Stimulated activated CD4-positive, alpha-beta T cell treated with anti-CD3 and anti-CD28 coated beads, Interleukin-1b, Interleukin-23, amount 100 ng/mL, for 48 hours (primary cell): Measurements from ENCODE around the gene LEP.

Experiments
- DNase-seq: peaks from one replicate; pipeline ENCODE4 v3.0.0-alpha.2; 2020

Gene LEP

DNA sequence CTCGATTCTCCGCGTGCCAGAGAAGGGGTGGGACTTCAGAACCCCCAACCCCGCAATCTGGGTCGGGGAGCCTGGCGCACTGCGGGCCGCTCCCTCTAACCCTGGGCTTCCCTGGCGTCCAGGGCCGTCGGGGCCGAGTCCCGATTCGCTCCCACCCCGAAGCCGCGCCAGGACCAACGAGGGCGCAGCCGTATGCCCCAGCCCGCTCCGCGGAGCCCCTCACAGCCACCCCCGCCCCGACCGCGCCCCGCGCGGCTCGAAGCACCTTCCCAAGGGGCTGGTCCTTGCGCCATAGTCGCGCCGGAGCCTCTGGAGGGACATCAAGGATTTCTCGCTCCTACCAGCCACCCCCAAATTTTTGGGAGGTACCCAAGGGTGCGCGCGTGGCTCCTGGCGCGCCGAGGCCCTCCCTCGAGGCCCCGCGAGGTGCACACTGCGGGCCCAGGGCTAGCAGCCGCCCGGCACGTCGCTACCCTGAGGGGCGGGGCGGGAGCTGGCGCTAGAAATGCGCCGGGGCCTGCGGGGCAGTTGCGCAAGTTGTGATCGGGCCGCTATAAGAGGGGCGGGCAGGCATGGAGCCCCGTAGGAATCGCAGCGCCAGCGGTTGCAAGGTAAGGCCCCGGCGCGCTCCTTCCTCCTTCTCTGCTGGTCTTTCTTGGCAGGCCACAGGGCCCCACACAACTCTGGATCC is at the start of gene LEP:
TSS of gene LEP (plus strand) at position 583 of the 691 bp plus-strand sequence. CDS start 10,741 bp downstream, outside the sequence.
- no peak for DNase-seq

DNA sequence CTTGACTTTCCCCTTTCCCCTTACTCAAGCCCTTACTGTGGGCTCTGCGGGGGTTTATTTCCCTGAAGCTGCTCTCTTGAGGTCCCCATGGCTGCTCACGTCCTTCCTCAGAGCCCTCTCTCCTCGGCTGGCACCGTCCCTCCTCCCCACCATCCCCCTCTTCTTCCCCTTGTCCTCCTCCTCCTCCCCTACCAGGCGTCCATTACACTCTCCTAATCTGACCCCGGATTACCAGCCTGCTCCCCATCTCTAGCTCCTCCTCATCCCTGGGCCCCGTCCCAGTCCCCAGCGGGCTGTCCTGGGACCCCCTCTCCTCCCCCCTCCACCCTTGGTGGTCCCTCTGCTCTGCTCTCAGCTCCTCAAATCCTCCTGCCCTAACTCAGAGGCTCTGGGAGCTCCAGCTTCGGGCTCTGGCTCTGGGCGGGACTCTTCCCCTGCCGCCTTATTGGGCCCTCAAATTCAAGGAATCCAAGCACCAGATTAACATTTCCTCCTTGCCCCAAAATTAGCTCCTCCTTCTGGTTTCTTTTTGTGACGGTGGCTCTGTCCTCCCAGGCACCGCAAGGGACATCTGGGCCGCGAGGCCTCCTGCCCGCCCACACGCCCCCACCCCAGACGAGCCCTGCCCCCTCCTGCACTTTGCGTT is 48.5 kb upstream of the LEP start:
- no peak for DNase-seq

DNA sequence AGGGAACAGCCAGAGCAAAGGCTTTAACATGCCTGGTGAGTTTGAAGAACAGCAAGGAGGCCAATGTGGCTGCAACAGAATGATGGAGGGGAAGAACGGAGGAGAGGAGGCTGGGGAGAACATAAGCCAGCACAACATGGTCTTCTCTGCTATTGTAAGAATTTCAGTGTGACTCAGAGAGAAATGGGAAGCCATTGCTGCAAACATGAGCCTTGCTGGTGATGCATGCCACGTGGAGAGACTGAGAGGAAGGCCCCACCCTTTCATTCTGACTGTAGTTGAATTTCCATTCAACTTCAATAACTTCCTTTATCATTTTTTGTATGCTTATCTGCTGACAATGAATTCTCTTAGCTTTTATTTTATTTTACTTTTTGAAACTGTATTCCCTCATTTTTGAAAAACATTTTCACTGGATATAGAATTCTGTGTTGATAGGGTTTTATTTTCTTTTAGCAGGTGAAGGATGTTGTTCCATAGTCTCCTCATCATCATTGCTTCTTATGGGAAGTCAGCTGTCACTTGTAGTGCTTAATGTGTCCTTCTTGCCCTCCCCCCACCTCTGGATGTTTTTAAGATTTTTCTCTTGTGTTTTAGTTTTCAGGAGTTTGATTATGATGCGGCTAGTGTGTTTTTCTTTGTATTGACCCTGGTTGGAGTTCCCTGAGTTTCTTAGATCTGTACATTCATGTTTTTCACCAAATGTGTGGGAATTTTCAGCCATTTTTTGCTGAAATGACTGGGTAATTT is 46.4 kb upstream of the LEP start:
- peak; percentile 28 for DNase-seq

DNA sequence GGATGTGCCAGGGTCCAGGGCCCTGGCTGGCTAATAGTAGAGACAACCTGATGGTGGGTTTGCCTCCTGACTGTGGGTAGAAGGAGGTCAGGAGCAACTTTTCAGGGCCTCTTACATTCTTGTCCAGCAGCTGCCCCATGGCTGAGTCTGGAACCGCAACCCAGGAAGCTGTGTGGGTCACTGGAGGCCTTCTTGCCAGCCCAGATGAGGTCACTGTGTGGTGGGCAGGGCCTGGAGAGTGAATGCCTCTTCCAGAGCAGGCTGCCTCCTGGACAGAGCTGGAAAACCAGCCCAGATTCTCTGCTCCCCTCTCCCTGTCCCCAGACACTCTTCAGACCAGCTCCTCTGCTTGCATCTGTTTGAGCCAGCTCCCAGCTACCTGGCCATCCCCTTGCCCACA is 43.5 kb upstream of the LEP start:
- no peak for DNase-seq

DNA sequence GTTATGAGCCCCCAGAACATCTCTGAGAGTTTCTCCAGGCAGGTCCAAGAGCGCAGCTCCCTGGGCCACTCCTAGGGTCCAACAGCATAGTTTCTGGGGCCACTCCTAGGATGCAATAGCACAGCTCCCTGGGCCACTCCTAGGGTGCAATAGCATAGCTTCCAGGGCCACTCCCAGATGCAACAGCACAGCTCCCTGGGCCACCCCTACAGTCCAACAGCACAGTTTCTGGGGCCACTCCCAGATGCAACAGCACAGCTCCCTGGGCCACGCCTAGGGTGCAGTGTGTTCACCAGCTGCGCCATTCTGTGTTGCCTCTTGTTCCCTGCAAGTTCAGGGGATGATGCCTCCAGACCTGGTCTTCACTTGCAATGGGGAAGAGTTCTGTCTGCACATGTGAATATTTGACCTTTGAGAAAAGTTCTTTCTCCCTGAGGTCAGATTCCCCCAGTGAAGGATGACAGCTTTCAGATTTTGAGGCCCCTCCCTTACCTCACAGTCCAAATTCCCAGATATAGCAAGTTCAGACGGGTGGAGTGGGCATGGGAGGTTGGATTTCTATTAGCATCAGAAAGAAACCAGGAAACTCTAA is 43.0 kb upstream of the LEP start:
- no peak for DNase-seq

DNA sequence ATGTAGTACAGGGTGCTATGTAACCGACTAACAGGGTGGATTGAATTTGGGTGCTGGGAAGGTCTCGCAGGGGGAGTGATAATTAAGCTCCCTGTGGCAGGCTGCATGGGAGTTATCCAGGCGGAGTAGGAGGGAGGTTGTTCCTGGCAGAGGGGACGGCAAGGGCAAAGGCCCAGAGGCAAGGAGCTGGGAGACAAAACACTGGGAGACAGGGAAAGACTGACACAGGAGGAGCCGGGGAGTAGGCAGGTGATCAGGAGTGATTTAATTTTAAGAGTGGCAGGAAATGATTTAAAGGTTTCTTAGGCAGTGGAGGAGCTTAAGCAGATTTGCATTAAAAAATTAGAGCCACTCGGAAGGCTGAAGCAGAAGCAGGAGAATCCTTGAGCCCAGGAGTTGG is 40.7 kb upstream of the LEP start:
- DNase-seq: no peak

DNA sequence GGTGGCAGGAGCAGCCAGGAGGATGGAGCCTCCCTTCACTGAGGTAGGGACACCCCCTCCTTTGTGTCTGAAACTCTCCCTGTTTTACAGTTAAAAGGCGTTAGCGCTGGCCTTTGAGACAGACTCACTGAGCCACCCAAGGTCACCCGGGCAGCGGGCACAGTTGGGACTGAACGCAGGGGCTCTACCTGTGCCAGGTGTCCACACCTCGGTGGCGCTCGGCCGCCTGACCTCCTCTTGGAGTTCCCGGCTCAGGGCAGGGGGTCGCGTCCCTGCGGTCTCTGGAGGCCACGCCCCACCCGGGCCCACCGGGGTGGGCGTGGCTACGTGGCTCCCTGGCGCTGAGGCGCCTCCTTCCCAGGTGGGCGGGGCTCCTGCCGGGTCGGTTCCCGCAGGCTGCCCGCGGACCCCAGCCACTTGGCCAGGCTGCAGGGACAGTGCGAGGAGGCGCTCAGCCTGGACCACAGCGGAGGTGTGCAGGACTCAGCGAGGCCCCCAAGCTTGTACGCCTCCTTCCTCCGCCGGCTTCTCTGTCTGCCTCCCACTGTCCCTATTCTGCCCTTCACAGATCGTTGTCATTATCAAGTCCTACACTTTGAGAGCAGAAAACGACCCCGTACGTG is 39.9 kb upstream of the LEP start:
- DNase-seq: no peak

DNA sequence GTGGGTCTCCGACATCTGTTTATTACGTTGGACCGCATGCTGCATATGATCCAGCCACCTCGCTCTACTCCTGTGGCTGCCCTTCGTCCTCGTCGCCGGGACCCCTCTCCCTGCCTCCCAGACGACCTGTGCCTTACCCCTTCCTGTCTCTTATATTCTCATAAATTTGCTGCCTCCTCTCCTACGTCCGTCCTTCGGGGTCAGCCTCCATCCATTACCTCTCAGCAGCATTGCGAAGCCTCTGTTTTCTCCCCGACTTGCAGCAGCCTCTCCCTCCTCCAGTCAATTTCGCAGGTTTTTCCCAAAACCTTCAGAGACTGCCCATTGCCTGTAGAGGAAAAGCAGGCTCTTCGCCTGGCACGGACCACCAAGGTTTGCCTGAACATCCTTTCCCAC is 39.4 kb upstream of the LEP start:
- no peak for DNase-seq

DNA sequence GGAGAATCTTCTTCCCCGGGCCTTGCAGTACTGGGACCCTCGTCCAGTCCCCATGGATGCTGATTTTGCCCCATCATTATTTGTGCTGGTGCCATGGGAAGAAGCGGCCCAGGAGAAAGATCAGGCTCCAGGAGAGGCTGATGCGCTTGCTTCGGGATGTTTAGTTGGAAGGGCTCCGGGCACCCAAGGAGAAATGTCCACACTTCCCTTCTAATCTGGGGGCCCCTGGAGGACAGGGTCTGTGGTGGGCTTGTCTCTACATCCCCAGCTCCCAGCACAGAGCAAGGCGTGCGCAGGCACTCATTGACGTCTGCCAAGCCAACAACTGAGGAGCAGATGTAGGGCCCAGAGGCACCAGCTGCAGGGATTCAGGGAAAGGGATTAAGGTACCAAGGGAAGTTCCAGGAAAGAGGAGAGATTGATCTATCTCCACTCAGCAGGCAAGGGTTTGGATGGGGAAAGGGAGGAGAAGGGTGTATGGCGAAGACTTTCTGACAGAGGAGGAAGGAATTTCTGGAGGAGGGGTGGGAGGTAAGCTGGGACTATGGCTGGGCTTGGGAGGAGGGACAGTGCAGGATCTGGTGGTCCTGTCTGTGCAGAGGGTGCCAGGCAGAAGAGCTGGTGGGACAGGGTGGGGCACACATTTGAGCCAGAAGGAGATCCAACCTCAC is 38.7 kb upstream of the LEP start:
- DNase-seq: no peak

DNA sequence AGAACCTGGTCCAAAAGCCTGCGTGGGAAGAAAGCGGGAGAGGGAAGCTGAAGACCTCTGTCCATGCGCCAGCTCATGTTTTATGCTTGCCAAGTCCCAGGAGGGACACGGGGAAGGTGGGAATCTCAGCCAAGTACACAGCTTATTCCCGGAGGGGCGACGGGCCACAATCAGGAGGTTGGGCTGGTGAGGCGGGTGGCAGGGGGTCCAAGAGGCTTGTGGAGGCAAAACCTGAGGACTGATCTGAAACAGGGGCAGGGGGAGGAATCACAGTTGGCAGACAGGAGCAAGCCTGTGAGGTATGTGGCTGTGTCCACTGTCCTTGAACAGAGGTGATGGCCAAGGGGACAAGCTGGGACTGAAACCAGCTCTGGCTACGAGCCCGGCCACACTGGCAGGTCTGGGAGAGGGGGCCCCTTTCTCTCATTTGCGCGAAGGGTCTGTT is 38.0 kb upstream of the LEP start:
- no peak for DNase-seq

DNA sequence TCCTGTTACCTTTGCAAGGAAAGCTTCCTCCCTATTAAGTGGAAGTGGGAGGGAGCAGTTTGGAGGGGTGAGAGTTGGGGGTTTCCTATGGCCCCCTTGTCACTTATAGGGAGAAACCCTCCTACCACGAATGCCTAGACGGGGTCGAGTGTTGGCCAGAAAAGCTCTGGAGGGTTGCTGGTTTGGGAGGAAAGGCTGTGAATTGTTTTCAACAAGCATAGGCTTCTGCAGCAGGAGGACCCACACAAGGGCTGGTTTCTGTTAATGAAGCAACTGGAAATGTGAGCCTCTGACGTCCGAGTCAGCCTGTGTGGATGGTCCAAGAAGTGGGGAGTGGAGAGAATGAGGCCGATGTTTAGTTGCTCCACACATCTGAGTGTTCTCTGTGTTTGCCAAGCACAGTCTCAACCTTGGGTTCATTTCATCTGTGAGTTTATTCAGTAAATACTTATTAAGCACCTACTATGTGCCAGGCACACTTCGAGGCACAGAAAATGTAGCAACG is 37.3 kb upstream of the LEP start:
- DNase-seq: no peak

DNA sequence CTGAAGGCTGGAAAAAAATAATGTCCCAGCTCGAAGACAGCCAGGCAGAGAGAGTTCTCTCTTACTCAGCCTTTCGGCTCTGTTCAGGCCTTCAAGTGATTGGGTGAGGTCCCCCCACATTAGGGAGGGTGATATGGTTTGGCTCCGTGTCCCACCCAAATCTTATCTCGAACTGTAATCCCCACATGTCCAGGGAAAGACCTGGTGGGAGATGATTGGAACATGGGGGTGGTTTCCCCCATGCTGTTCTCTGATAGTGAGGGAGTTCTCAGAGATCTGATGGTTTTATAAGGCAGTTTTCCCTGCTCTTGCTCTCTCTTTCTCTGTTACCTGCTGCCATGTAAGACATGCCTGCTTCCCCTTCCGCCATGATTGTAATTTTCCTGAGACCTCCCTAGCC is 36.6 kb upstream of the LEP start:
- no peak for DNase-seq

DNA sequence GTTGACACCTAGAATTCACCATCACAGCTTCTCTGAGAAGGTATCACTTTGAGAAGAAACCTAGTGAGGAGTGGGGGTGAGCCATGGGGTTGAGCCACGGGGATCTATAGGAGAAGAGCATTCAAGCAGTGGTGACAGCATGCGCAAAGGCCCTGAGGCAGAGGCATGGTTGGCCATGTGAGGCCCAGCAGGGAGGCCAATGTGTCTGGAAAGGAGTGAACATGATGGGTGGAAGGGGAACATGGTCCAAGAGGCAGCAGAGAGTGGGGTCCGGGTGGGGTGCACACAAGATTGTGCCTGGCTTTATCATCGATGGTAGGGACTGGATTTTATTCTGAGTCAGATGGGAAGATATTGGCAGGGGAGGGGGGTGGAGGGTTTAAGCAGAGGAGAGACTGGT is 36.0 kb upstream of the LEP start:
- DNase-seq: no peak

DNA sequence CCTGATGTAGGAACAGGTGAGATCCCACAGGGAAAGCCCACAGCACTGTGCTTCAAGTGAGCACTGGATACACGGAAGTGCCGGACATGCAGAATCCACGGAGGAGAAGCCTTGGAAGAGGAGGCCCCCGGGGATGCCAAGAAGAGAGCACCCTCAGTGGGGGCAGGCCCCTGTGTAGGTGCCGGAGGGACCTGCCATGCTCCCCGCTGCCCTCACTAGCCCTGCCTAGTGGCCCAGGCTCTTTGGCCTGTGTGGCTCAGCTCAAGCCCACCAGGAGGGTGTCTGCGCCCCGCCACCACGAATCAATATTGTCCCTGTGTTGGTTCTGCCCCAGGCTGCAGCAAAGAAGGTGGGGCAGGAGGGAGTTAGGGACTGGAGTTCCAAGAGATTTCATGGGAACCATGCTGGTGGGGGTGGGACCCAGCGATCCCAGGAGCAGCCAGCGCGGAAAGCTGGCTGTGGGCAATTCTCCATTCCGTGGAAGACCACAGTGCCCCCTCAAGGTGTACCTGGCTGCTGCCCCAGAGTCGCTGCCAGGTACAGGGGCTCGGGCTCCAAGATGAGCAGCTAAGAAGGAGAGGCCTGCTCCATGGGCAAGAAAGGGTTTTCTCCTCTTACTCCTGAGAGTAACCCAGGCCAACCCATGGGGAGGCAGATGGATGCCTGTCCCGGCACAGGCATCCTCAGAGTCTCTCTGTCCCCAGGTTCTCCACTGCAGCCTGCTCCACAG is 34.9 kb upstream of the LEP start:
- no peak for DNase-seq

DNA sequence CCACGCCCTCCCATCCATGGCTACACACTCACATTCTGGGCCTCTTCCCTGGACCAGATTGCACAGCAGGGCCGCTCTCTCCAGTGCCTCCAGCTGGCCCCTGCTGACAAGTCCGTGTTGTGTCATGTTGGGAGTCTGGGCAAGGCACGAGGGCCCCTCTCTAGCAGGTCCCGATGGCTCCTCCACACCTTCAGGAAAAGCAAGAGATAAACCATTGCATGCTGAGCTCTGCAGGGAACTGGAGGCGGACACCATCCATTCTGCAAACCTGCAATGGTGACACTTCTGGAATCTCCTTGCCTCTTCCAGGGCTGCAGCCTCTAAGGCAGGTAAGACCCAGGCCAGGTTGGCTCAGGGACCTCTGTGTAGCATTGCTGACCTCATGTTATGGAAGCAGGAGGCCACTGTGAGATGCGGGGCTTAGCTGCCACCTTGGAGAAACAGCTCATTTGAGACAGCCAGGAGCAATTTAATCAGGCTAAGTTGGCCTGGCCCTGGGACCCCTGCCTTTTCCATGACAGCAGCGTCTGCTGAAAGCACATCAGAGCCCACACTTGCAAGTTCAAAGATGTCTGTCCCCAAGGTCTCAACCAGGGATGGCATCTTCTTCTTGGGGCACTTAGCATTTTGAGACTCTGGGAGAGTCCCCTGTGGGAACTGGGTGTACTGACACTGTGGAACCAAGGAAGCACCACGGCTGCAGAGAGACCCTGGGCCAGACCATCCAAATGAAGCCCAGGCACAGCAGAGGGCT is 34.2 kb upstream of the LEP start:
- DNase-seq: no peak

DNA sequence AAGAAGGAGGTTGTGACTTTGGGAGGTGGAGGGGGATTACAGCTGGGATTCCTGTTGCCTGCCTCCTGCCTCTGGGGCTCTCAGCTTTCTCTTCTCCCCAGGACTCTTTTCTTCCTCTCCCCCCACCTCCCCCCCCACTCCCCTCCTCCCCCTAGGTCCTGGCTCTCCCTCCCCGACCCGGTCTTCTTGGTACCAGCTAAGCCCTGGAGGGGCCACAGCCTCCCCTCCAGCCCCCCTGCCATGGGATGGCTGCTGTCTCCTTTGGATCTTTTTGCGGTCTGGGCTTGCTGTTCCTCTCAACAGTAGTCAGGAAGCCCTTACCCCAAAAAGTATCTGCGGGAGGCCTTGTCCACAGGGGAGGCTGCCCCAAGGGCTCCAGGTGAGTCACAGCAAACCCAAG is 33.5 kb upstream of the LEP start:
- no peak for DNase-seq

DNA sequence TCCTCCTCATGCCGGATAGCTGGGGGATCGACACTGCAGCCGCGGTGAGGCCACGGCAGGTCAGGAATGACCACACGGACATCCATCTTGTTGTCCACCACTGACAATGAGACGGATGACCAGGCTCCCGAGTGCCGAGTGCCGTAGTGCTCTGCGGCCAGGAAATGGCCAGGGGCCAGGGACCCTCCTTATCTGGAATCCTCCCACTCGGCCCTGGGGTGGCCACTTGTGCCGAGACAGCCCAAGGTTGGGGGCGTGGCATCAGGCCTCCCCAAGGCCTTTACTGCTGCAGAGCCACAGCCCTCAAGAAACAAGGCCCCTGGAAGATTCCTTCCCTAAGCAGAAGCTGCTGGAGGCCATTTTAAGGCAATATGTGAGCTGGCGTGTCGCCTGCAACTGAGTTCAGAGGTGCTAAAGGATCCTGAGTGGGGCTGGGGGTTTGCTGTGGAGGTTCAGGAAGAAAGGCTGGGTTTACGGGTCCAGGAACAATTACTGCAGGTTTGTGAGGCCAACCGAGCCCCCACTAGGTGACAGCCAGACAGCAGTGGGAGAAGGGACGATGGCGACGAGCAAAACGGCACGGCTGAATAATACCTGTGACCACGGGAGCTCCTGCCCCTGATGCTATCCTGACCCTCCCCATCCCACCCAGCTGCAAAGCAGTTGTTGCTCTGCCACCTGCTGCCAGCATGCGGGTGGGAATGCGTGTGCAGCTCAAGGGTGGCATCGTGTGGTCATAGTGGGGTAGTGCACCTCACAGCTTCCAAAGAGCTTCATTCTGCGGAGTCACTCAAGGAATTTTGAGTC is 31.6 kb upstream of the LEP start:
- DNase-seq: peak; percentile 70

DNA sequence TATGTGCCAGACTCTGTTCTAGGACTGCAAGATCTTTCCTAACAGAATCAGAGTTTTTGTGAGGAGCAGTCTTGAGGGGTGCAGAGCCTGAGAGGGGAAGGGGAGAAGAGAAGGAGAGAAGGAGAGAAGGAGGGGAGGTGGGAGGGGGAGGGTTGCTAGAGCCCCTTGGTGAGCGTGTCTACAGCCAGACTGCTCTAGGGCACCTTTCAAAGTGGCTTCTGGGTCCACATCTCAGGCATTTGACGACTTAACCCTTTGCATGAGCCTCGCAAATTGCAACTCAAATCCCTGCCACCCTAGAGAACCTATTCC is 31.1 kb upstream of the LEP start:
- no peak for DNase-seq

DNA sequence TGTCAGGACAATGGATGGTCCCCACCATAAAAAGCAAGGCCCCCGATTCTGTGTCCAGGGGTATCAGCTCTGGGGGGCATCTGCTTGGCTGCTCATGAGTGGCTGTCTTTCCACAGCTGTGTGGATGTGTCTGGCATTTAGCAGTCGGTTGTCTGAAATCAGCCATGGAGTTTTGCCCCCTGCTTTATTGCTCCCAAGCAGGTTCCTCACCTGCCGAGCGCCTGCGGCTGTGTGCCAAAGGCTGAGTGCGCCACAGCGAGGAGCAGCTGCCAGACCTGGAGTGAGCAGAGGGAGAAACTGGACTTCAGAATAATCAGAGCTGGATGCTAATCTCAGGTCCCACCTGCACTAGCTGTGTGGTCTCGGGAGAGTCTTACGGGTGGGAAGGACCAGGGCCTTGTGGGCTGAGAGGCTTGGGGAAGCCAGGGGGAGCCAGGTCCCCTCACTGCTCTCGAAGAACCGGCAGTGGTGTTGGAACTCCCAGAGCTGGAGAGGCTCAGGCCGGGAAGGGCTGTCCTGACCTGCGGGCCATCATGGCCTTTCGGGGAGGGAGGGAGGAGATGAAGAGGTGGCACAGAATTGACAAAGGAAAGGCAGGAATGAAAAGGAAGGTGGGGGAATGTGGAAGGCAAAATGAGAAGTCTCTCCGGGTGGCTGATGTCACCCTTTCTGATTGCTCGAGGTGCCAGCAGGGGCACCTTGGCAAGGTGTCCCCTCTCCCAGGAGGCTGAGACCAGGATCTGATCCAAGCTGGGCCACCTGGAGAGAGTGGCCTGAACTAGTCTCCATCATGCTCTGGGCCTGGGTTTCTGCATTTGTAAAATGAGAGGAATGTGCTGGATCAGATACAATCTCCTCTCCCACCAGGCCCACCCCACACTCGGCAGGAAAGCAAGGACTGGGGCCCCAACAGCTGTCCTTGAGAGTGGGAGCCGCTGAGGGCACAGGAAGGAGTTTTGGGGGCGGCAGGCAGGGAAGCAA is 30.2 kb upstream of the LEP start:
- no peak for DNase-seq
